ENCODE results near the gene CAMTA2. TPM values are rescaled to one million over a fixed set of nuclear protein-coding genes. Genes with fewer than 3 reads are reported as not detected.
A peak's percentile ranks its signal among the peaks of the same experiment; 100 is the strongest.

The CAMTA2 gene
- total RNA-seq, 2 experiments from 2014 or later = 73.2 to 80.1 TPM

GRCh38 chr17:4960279-4960922 is 27.1 kb downstream of the CAMTA2 start:
- Mint-ChIP-seq H3K27me3 (no peaks in the 10 kb centered on the region), H3K9me3 (no peaks in the 10 kb centered on the region), H3K27ac (no peak overlapping the region), H3K4me1 (peaks cover 8% of the 10 kb centered on the region), H3K4me3 (no peak overlapping the region), H3K36me3 (ENCODE audit: low read depth) (peaks cover 28% of the 10 kb centered on the region)
- DNase-seq = no peak
- ChIA-PET CTCF (no interaction called here), POLR2A (interaction anchor here (13.3 kb wide), 1 partner anchor 19 kb away, joined by 229 read pairs; the partner anchor contains the start of genes PFN1, RNF167 and SLC25A11)

- POLR2A ChIA-PET = interaction anchor here (13.3 kb wide), 1 partner anchor 18 kb away, joined by 229 read pairs; the partner anchor contains the start of genes PFN1, RNF167 and SLC25A11
- Mint-ChIP-seq H3K4me1 (peaks cover 4% of the 10 kb centered on the region), H3K27ac (no peak overlapping the region), H3K36me3 (ENCODE audit: low read depth) (peaks cover 24% of the 10 kb centered on the region), H3K4me3 (no peak overlapping the region), H3K9me3 (no peaks in the 10 kb centered on the region), H3K27me3 (no peaks in the 10 kb centered on the region)
- CTCF ChIA-PET = interaction anchor here (1.3 kb wide), 1 partner anchor 9 kb away, joined by 4 read pairs; no protein-coding TSS in a partner anchor
- no peak for DNase-seq
Observed at GRCh38 chr17:4959261-4959965, 28.1 kb downstream of the CAMTA2 start.

- ChIA-PET POLR2A (interaction anchor here (1.1 to 20.7 kb wide), 3 partner anchors 8 to 17 kb away, joined by 3 to 711 read pairs (median 229); partner anchors contain the start of genes PFN1, RNF167, SLC25A11 and SPAG7), CTCF (interaction anchor here (1.6 to 4.2 kb wide), 3 partner anchors 9 to 49 kb away, joined by 3 to 17 read pairs (median 6); partner anchors contain the start of genes PFN1 and SPAG7)
- Mint-ChIP-seq H3K27ac (no peak overlapping the region), H3K4me3 (no peak overlapping the region), H3K36me3 (ENCODE audit: low read depth) (peaks cover 22% of the 10 kb centered on the region), H3K4me1 (peaks cover 3% of the 10 kb centered on the region), H3K9me3 (no peaks in the 10 kb centered on the region), H3K27me3 (no peaks in the 10 kb centered on the region)
- DNase-seq = no peak
Observed at GRCh38 chr17:4958102-4958501, 29.4 kb downstream of the CAMTA2 start.

- no peaks in the 10 kb centered on the region for H3K27me3 Mint-ChIP-seq
- peak; percentile 60 for DNase-seq
Observed at GRCh38 chr17:4956493-4957061, 30.9 kb downstream of the CAMTA2 start.

GRCh38 chr17:4955091-4955490 is 32.4 kb downstream of the CAMTA2 start:
- Mint-ChIP-seq H3K36me3 (ENCODE audit: low read depth) (peaks cover 16% of the 10 kb centered on the region), H3K4me3 (no peak overlapping the region), H3K9me3 (no peaks in the 10 kb centered on the region), H3K27me3 (no peaks in the 10 kb centered on the region), H3K4me1 (peaks cover 23% of the 10 kb centered on the region), H3K27ac (no peak overlapping the region)
- ChIA-PET POLR2A (interaction anchor here (0.9 to 20.7 kb wide), 3 partner anchors 14 to 46 kb away, joined by 3 to 711 read pairs (median 229); partner anchors contain the start of genes PFN1, RNF167, SLC25A11 and SPAG7), CTCF (interaction anchor here (0.6 to 4.2 kb wide), 5 partner anchors 12 to 107 kb away, joined by 3 to 17 read pairs (median 5); partner anchors contain the start of genes SLC25A11 and SPAG7)
- no peak for DNase-seq

More at GRCh38 chr17:4956493-4957061, 30.9 kb downstream of the CAMTA2 start:
- ChIA-PET CTCF (interaction anchor here (0.7 to 4.2 kb wide), 4 partner anchors 8 to 119 kb away, joined by 3 to 17 read pairs (median 4); partner anchors contain the start of genes PFN1 and SPAG7), POLR2A (interaction anchor here (13.3 to 20.7 kb wide), 2 partner anchors 12 to 15 kb away, joined by 229 to 711 read pairs; partner anchors contain the start of genes PFN1, RNF167, SLC25A11 and SPAG7)
- no peaks in the 10 kb centered on the region for H3K9me3 Mint-ChIP-seq
- H3K4me1 Mint-ChIP-seq = peaks cover 8% of the 10 kb centered on the region
- H3K4me3 Mint-ChIP-seq = no peak overlapping the region
- H3K36me3 Mint-ChIP-seq (ENCODE audit: low read depth) = peaks cover 22% of the 10 kb centered on the region
- H3K27ac Mint-ChIP-seq = no peak overlapping the region

- no peak overlapping the region for H3K4me3 Mint-ChIP-seq
- POLR2A ChIA-PET = interaction anchor here (13.3 to 20.7 kb wide), 2 partner anchors 12 to 15 kb away, joined by 229 to 711 read pairs; partner anchors contain the start of genes PFN1, RNF167, SLC25A11 and SPAG7
- no peak for DNase-seq
- peaks cover 5% of the 10 kb centered on the region for H3K36me3 Mint-ChIP-seq (ENCODE audit: low read depth)
- no peak overlapping the region for H3K27ac Mint-ChIP-seq
- no peaks in the 10 kb centered on the region for H3K9me3 Mint-ChIP-seq
- peaks cover 25% of the 10 kb centered on the region for H3K4me1 Mint-ChIP-seq
- CTCF ChIA-PET = interaction anchor here (0.7 to 1.8 kb wide), 2 partner anchors 13 to 14 kb away, joined by 3 to 5 read pairs; partner anchors contain the start of genes RNF167 and SLC25A11
- no peaks in the 10 kb centered on the region for H3K27me3 Mint-ChIP-seq
Observed at GRCh38 chr17:4953451-4953961, 34.0 kb downstream of the CAMTA2 start.

GRCh38 chr17:4951486-4951885 is 36.0 kb downstream of the CAMTA2 start:
- ChIA-PET POLR2A (interaction anchor here (0.9 to 20.7 kb wide), 4 partner anchors 10 to 69 kb away, joined by 3 to 711 read pairs (median 116); partner anchors contain the start of genes PFN1, RNF167, SLC25A11 and SPAG7), CTCF (interaction anchor here (0.5 to 1.6 kb wide), 3 partner anchors 16 to 42 kb away, joined by 3 to 6 read pairs (median 4); partner anchors contain the start of gene SPAG7)
- H3K4me1 Mint-ChIP-seq = peaks cover 27% of the 10 kb centered on the region
- peaks cover 21% of the 10 kb centered on the region for H3K36me3 Mint-ChIP-seq (ENCODE audit: low read depth)
- no peaks in the 10 kb centered on the region for H3K9me3 Mint-ChIP-seq
- H3K4me3 Mint-ChIP-seq = peak overlapping the region; percentile 96
- H3K27me3 Mint-ChIP-seq = no peaks in the 10 kb centered on the region
- DNase-seq = no peak
- peak overlapping the region; percentile 92 for H3K27ac Mint-ChIP-seq

- H3K9me3 Mint-ChIP-seq = no peaks in the 10 kb centered on the region
- H3K27me3 Mint-ChIP-seq = no peaks in the 10 kb centered on the region
- ChIA-PET CTCF (interaction anchor here (0.7 to 1.6 kb wide), 4 partner anchors 11 to 42 kb away, joined by 3 to 6 read pairs (median 4); partner anchors contain the start of genes RNF167, SLC25A11 and SPAG7), POLR2A (interaction anchor here (0.8 to 20.7 kb wide), 9 partner anchors 9 to 160 kb away, joined by 3 to 711 read pairs (median 4); partner anchors contain the start of genes CAMTA2, INCA1, KIF1C and PFN1)
- peaks cover 25% of the 10 kb centered on the region for H3K36me3 Mint-ChIP-seq (ENCODE audit: low read depth)
- peaks cover 27% of the 10 kb centered on the region for H3K4me1 Mint-ChIP-seq
- peak within 1 kb of the TSS; percentile 96 for H3K4me3 Mint-ChIP-seq
- DNase-seq = no peak
- peak within 1 kb of the TSS; percentile 92 for H3K27ac Mint-ChIP-seq
Observed at GRCh38 chr17:4950746-4951204, 36.7 kb downstream of the CAMTA2 start, which contains the start of gene ENO3. Gene ENO3, plus strand, starts transcription at chr17:4951119. Its CDS starts 711 bp downstream, at chr17:4951830.

- Mint-ChIP-seq H3K27ac (peak overlapping the region; percentile 92), H3K4me3 (peak overlapping the region; percentile 96), H3K9me3 (no peaks in the 10 kb centered on the region), H3K36me3 (ENCODE audit: low read depth) (peaks cover 31% of the 10 kb centered on the region), H3K27me3 (no peaks in the 10 kb centered on the region), H3K4me1 (peaks cover 33% of the 10 kb centered on the region)
- POLR2A ChIA-PET = interaction anchor here (0.8 to 20.7 kb wide), 8 partner anchors 8 to 160 kb away, joined by 3 to 711 read pairs (median 4); partner anchors contain the start of genes CAMTA2, INCA1, KIF1C and PFN1
- peak; percentile 45 for DNase-seq
- CTCF ChIA-PET = interaction anchor here (0.7 to 1.1 kb wide), 2 partner anchors 10 to 17 kb away, joined by 3 to 4 read pairs; partner anchors contain the start of genes RNF167, SLC25A11 and SPAG7
Observed at GRCh38 chr17:4950075-4950745, 37.3 kb downstream of the CAMTA2 start.

GRCh38 chr17:4949321-4950074 is 38.0 kb downstream of the CAMTA2 start:
- Mint-ChIP-seq H3K4me3 (peak overlapping the region; percentile 96), H3K27me3 (no peaks in the 10 kb centered on the region), H3K9me3 (no peaks in the 10 kb centered on the region), H3K4me1 (peaks cover 39% of the 10 kb centered on the region), H3K36me3 (ENCODE audit: low read depth) (peaks cover 38% of the 10 kb centered on the region), H3K27ac (peak overlapping the region; percentile 91)
- ChIA-PET POLR2A (interaction anchor here (0.6 to 20.7 kb wide), 15 partner anchors 4 to 160 kb away, joined by 3 to 711 read pairs (median 6); partner anchors contain the start of genes CAMTA2, ENO3, GLTPD2 and INCA1), CTCF (interaction anchor here (1.1 to 2.2 kb wide), 3 partner anchors 13 to 18 kb away, joined by 4 to 10 read pairs (median 6); partner anchors contain the start of gene SPAG7)
- peak; percentile 81 for DNase-seq

Measured in activated CD4-positive, alpha-beta memory T cell treated with anti-CD3 and anti-CD28 coated beads, Interleukin-2, amount 10 ng/mL, durations not matched to agents 7 days and 5 days (primary cell).